ENCODE results near the gene EFCAB14.
"Not testable (repeated sequence)": the region's sequence is repeated elsewhere in the genome, so short reads cannot be mapped to it uniquely, and the experiment has no call there.

The EFCAB14 gene

DNA sequence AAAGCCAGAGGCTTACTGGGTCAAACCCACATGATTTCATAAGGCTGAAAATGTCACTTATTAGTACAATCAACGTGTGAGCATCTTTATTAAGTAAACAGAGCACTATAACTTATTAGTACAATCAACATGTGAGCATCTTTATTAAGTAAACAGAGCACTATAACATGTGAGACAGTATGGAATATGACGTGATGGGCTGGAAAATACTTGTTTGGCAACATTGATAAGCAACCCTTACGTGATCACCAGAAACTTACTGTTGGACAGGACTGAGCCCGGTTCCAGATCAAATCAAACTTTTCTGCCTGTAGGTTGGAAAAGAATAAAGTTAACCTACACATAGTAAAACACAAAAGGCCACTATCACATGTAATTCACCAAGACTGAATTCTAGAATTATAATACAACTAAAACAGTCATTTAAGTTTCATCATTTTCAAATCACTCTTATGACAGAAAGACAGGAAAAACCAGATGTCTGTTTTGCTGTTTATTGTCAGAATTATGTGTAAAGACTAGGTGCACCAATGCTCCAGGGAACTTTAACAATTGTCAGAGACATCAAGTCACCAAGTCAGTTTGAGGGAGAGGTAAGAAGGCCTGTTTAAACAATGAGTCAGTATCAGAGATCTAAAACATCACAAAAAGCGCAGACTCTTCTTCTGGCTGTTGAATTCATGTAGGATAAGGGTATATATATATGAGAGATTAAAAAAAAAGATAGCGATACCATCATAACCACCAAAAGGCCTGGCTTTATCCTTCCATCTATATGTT lies 66.4 kb downstream of the EFCAB14 start:
- DNase-seq, result no peak

DNA sequence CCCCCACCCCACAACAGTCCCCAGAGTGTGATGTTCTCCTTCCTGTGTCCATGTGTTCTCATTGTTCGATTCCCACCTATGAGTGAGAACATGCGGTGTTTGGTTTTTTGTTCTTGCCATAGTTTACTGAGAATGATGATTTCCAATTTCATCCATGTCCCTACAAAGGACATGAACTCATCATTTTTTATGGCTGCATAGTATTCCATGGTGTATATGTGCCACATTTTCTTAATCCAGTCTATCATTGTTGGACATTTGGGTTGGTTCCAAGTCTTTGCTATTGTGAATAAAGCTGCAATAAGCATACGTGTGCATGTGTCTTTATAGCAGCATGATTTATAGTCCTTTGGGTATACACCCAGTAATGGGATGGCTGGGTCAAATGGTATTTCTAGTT lies 67.8 kb downstream of the EFCAB14 start:
- DNase-seq, result not testable (repeated sequence)

DNA sequence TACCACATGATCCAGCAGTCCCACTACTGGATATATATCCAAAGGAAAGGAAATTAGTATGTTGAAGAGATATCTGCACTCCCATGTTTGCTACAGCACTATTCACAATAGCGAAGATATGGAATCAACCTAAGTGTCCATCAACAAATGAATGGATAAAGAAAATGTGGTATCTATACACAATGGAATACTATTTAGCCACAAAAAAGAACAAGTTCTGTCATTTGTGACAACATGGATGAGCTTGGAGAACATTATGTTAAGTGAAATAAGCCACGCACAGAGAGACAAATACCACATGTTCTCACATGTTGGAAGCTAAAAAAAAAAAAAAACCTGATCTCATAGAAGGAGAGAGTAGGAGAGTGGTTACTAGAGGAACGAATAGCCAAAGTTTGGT lies 68.4 kb downstream of the EFCAB14 start:
- DNase-seq, result no peak

DNA sequence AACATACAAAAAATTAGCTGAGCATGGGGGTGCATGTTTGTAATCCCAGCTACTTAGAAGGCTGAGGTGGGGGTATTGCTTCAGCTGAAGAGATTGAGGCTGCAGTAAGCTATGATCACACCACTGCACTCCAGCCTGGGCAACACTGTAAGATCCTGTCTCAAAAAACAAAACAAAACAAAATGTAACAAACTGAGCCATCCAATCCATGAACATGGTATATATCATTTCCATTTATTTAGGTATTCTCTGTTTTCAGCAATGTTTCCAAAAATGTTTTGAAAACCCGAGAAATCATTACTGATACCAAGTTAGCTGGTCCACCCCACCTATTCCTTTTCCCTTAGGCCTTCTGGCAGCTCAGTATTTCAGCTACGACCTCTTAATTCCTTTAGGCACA lies 69.2 kb downstream of the EFCAB14 start:
- no peak for DNase-seq

DNA sequence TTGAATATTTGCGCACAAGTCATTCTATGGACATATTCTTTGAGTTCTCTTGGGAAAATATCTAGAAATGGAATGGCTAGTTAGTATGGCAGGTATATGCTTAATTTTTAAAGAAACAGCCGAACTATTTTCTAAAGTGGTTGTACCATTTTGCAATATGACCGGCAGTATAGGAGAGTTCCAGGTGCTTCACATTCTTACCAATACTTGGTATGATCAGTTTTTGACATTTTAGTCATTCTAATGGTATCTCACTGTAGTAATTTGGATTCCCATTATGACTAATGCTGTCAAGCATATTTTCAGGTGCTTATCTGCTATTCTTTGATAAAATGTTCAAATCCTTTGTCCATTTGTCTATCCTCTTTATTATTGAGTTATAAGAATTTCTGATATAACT lies 71.3 kb downstream of the EFCAB14 start:
- no peak for DNase-seq

DNA sequence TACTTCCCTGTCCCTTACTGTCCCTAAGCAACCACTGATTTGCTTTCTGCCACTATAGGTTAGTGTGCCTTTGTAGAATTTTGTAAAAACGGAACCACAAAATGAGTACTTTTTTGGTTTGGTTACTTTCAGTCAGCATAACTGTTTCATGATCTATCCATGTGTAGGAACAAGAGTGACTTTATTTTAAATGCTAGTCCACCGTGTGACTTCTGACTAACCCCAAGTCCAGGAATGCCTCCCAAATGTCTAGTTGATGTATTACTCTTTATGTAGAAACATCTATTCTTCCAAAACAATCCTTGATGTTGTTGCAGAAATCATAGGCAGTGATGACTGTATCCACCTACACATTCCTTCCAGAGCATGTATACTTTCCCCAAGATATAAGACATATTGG lies 72.1 kb downstream of the EFCAB14 start:
- DNase-seq, result no peak

DNA sequence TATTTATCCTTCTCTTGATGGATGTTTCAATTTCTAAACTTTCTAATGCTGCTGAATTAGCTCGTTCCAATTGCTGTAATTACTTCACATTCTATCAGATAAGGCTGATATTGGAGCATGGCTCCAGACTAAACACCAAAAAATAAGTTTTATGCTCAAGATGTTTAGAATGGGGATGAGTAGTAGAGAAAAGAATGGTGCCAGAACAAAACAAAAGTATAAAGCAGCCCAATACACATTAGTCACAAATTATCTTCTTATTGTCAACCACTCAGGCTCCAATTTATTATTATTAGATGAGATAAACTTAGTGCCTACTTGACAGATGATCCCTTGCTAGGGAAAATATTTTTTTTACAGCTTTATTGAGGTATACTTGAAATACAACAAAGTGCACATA lies 72.6 kb downstream of the EFCAB14 start:
- DNase-seq, result no peak

DNA sequence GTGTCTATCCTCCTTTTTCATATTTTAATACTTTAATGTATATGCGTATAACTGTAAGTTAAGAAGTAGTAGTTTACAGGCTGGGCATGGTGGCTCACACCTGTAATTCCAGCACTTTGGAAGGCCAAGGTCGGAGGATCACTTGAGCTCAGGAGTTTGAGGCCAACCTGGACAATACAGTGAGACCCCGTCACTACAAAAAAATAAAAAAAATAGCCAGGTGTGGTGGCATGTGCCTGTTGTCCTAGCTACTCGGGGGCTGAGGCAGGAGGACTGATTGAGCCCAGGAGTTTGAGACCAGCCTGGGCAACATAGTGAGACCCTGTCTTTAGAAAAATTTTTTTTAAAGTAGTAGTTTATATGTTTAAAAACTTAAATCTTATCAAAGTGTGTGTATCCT lies 73.1 kb downstream of the EFCAB14 start:
- DNase-seq, result no peak

DNA sequence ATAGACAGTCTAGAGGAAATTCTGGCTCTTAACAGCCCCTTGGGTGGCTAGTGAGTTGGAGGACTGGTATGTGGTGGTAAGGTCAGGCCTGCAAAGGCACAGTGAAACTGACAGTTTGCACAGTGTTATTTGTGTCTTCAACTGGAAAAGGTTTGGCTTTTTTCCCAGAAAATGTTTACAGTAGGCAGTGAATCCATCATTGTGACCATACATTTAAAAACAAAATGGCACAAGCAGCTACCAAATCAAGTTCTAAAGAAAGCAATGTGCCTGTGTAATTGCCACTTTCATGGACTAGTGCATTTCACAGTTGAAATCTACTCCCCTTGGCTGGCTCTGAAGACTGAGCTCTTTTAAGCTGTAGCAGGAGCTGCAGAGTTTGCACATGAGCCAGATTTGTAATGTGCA lies 75.5 kb downstream of the EFCAB14 start:
- DNase-seq, result no peak

DNA sequence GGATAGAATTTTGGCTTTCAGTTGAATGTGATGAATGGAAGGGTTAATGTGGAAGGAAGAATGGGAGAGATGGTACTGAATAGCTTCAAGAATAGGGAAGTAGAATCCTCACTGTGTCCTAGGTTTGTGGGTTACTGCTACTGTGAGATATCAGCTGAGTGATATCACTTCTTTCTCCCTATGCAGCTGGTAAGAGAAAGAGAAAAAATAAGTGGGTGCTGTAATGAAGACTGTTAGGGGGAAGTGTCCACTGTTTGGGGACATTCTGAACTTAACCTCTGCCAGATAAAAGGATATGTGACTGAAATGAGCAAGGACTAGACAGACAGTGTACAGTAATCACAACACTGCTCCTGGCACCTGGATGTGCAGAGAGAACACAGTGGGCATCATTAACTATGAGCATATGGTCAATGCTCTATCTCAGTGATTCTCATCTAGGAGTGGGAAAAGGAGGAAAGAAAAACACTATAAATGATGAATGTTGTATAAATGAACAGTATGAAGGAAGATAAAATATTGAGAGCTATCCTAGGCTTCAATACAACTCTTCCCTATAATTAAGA lies 76.7 kb downstream of the EFCAB14 start:
- DNase-seq, result no peak

DNA sequence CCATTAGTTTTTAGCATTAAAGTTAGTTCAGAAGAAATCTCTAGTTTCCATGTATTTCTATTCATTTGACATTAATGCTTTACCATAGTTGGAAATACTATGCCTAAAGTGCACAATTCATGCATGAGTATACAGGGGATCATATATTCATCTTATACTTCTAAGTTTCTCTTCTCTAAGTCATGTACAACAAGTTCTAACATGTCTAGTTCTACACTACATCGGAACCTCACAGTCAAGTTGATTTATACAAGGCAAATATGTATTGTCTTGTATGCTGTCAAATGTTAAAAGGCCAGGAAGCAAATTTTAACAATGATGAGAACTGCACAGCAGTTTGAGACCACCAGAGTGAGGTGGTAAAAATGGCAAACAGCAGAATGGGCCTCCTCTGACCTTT lies 79.4 kb downstream of the EFCAB14 start:
- DNase-seq, result no peak

DNA sequence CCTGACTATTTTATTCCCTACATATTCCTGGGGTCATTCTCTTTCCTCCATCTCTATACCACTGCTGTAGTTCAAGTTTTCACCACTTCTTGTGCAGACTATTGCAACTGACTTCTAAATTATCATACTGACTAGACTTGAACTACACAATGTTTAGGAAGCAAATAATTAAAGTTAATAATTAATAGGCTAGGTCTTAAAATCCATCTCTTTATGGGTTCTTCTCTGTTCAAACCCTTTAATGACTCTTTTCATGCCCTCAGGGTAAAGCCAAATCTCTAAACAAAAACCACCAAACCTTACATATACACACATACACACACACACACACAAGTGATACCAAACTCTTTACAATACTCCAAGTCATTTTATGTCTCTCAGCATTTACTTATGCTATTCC lies 80.0 kb downstream of the EFCAB14 start:
- DNase-seq, result no peak

DNA sequence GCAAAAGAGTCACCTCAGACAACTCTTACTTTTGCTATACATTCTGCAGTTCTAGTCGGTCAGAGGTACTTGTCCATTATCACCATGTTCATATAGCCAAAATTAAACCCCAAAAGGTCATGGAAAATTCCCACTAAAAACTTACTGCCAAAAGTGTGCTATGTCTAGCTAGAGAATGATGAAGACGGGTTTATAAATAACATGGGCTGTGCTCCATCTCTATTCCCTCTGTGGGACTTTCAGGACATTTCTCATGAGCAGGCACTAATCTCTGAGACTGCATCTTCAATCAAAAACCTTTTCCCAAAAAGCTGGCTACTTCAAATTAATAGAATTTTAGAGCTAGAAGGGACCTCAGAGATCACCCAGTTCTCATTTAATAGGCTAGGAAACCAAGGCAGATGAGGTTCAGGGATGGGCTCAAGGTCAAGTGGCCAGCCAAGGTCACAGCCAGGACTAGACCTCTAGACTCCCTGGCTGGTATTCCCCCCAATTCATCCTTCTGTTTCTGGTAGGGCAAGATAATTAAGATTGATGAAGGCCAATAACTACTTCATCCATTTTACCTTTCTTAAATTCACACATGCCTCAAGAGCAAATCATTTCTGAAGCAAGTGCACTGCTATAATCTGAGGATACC lies 81.3 kb downstream of the EFCAB14 start:
- DNase-seq, result no peak

DNA sequence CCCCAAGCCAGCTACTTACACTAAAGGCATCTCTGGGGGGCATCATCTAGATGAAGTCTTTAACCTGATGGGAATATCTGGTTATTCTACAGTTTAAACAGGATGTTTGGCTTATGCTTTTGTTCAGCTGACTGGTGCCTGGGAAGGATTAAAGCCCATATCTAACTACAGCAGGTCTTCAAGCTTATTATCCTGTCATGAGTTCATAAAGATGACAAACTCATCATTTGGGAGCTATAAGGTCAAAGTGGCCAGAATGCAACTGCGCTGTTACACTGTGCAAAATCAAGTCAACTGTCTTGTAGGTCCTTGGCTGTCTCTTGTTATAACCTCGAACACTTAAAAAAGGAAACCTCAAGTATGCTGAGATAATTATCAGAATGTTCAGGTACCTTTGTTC lies 83.7 kb downstream of the EFCAB14 start:
- no peak for DNase-seq

DNA sequence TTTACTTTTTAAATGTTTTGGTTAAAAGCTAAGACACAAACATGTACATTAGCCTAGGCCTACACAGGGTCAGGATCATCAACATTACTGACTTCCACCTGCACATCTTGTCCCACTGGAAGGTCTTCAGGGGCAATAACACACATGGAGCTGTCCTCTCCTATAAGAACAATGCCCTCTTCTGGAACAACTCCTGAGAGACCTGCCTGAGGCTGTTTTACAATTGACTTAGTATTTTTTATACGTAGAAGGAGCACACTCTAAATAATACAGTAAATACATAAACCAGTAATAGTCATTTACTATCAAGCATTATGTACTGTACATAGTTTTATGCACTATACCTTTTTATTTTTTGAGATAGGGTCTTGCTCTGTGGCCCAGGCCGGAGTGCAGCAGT lies 88.2 kb downstream of the EFCAB14 start:
- DNase-seq, result no peak
